ENCODE data around the gene DAG1.

The DAG1 gene

DNA sequence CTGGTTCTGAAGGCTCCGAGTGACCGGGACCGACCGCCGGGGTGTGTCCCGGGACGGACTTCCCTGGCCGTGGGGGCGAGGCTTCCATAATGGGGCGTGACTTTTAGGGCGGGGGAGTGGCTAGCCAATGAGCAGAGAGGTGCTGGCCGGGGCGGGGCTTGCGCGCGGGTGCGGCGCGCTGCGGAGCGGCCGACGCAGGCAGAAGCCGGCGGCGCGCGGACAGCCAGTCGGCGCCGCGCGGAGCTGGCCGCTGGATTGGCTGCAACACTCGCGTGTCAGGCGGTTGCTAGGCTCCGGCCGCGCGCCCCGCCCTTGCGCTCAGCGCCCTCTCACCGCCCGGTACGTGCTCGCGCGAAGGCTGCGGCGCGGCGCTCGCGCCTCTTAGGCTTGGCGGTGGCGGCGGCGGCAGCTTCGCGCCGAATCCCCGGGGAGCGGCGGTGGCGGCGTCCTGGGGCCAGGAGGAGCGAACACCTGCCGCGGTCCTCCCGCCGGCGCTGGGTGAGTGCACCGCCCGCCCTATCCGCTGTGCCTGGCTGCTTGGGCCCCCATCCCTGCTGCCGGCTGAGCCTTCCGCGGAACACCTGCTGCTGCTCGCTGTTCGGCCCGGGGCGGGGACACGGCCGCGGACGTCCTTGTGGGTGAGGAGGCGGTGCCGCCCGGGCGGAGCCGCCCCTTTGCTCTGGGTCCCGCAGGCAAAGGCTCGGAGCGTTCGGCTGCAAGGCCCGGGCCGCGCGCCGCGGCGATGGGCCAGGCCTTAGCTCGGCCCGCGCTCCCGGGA, at the start of gene DAG1:
DAG1 (plus strand) TSS at position 332 of the 778 bp plus-strand sequence. CDS start 40,268 bp downstream, outside the sequence.
- peak; percentile 85 for DNase-seq

DNA sequence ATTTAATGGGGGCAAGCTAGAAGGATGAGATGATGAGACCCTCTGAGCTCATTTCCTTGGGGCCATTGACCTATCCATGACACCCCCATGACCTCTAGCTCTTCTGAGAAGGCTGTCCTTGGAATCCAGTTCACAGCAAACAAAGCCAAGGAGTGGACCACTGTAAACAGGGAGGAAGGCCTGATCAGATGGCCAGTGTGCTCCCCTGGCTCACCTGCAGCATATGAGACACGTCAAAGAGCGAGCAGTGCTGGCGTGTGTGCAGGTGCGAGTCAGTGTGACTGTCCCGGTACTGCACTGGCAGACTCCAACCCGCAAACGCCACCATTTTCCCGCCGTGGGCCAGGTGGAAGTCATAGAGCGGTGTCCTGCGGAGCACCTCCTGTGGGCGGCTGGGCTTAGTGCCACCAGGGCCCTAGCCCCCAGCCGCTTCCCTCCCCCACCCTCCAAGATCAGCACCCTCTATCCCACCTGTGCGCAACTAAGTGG, 48.1 kb upstream of the DAG1 start:
- DNase-seq = no peak

DNA sequence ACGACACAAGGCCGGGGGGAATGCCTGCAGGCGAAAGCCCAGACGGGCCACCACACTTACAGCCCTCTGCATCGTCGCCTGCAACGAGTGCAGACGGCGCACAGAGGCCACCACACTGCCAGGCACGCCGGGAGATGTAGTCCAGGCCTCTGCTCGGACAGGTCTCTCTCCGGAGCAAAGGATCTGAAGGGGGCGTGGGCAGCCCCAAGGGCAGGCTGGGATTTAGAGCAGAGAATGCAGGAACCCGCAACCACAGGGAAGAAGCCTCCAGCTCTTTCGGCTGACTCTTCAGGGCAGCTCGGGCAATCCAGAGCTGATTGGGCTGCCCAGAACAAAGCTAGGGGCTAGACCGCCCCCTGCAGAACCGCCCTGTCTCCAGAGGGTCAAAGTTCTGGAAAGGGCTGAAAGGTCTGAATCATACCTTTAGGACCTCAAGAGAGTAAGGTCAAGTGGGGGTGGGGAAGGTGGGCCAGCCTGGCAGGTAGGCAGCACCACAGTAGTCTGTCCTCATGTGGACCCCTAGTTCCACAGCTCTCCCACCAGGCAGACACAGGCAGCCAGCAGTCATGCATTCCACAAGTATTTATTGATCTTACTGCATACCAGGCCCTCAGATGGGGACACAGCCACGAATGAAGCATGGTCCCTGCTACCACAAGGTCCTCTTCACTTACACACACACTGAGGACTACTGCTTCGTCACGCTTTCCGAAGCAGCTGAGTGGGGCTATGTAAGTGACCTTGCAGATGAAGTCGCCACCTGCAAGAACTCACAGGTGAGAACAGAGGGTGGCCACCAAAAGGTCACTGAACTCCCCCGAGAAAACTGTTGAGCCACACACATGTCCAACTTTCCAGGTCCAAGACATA, 47.5 kb upstream of the DAG1 start, which contains the start of gene AMT:
AMT (minus strand) TSS at position 95 of the 870 bp plus-strand sequence; CDS start at position 72, 23 bp downstream.
- no peak for DNase-seq

- no peak for DNase-seq
Measured at GRCh38 chr3:49424816-49425215, 45.3 kb upstream of the DAG1 start.

- no peak for DNase-seq
Measured at GRCh38 chr3:49427586-49427985, 42.5 kb upstream of the DAG1 start.

DNA sequence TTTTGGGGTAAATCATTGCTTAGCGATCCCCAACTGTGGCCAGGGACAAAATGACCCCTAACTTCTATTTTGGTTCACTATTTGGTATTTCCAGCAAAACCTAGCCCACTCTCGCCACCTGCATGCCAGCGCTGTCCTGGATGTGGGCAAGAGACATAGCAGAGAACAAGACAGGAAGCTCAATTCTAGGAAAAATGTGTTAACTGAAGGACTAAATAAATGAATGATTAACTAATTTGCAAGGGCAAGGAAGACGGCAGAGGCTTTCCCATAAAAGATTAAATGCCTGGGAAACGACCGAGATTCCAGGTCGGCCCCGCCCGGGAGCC, 41.4 kb upstream of the DAG1 start:
- DNase-seq = no peak

DNA sequence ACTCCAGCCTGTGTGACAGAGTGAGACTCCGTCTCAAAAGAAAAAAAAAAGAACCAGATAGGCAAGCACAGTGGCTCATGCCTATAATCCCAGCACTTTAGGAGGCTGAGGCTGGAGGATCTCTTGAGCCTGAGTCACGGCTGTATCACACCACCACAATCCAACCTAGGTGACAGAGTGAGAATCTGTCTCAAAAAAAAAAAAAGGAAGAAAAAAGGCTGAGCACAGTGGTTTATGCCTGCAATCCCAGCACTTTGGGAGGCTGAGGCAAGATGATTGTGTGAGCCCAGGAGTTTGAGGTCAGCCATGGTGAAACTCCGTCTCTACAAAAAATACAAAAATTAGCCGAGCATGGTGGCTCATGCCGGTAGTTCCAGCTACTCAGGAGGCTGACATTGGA, 35.3 kb upstream of the DAG1 start:
- DNase-seq = no peak

DNA sequence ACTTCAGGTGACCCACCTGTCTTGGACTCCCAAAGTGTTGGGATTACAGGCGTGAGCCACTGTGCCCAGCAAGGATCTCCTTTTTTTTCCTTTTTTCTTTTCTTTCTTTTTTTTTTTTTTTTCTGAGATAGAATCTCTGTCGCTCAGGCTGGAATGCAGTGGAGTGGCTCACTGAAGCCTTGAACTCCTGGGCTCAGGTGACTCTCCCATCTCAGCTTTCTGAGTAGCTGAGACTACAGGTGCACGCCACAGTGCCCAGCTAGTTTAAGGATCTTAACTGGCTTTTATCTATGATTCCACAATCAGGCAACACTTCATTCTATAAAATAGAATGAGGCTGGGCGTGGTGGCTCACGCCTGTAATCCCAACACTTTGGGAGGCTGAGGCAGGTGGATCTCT, 24.7 kb upstream of the DAG1 start:
- no peak for DNase-seq

DNA sequence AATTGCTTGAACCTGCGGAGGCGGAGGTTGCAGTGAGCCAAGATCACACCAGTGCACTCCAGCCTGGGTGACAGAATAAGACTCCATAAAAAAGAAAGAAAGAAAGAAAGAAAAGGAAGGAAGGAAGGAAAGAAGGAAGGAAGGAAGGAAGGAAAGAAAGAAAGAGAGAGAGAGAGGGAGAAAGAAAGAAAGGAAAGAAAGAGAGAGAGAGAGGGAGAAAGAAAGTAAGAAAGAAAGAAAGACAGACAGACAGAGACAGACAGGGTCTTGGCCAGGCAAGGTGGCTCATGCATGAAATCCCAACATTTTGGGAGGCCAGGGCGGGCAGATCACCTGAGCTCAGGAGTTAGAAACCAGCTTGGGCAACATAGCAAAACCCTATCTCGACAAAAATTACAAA, 16.4 kb upstream of the DAG1 start:
- no peak for DNase-seq

- DNase-seq = no peak
Measured at GRCh38 chr3:49454458-49454857, 15.6 kb upstream of the DAG1 start.

DNA sequence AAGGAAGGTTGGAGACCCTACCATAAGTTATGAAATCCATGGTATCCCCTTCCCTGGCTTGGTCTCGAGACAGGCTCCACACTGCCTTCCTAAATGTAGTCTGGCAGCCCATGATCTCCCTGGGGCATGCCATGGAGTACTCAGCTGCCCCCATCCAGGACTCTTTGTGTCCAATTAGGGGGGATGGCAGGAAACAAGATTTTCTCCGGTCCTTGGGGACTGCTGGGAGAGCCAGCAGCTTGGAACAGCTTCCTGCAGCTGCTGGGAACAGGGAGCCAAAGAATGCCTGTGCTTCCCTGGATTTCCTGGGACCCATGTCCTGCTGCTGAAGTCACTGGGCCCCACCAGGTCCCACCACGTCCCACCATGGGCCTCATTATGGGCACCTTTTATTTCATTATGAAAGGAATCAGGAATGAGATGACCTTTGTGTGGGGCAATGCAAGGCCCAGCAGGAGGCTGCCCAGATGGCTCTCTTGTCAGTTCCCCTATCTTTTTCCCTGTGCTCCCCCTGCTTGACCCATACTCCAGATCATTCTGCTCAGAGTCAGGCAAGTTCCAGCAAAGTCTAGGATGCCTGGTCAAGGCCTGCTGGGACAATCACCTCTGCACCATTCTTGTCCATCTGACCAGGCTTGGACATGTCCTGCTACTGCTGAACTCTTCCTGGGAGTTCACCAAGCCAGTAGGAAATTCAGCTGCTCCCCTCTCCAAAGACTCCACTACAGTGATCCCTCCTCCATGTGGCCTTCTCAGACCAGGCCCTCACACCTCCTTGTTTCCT, 15.0 kb upstream of the DAG1 start:
- DNase-seq = no peak

DNA sequence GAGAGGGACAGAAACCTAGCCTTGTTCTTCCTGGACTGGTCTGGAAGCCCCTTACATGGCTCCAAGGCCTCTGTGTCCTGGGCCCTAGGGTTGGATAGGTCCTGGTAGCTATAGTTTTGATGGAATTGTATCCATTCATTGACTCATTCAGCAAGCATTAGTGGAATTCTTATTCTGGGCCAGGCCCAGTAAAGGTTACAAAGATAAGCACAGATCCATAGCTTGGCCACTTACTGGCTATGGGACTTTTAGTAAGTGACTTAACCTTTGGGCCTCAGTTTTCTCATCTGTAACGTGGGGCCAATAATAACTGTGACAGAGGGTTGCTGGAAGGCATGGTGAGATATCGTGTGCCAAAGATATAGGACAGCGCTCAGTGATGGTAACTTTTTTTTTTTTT, 13.6 kb upstream of the DAG1 start:
- DNase-seq = no peak

DNA sequence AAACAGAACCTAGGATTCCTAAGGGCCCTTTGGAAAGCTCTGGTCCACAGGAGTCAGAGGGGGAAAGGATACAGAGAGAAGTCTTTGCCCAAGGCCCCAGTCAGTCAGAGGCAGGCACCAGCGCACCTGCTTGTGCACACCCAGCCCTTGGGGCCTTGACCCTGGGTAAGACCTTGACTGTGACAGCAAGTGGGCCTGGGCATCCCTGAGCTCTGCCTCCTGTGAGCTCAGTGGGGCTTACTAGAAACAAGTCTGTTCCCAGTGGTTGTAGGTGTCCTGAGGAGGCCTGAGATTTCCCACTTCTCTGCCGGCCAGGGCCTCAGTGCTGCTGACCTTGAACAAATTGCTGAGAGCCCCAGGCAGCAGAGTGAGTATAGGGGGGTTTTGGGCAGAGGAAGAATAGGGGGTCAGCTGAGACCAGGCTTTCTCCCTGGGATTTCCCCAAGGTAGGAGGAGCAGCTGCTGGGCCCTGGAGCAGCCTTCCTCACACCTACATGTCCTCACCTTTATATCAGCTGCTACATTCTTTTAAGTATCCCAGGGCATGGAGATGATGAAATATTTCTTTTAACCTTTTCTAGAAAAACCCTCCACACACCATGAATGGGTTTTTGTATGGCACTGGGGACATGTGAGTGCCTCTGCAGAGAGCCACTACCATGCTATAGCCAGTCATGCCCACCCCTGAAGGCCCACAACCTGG, 9.7 kb upstream of the DAG1 start:
- no peak for DNase-seq

DNA sequence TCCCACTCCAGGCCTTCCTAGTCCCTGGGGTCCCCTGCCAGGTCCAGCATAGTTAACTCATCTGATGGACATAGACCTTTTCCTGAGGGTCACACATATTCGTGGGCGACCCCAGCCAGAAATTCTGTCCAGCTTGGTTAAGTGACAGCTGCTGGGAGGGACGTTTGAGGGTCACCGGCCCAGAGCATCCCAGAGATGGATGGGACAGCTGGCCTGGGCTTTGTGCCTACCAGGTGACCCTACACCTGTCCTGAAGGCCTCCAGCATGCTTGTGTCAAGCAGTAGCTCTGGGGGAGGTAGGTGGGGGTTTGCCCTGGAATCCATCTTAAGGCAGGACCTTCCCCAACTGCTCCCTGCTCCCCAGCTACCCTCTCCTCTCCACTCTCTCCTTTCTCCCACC, 9.1 kb upstream of the DAG1 start:
- no peak for DNase-seq

DNA sequence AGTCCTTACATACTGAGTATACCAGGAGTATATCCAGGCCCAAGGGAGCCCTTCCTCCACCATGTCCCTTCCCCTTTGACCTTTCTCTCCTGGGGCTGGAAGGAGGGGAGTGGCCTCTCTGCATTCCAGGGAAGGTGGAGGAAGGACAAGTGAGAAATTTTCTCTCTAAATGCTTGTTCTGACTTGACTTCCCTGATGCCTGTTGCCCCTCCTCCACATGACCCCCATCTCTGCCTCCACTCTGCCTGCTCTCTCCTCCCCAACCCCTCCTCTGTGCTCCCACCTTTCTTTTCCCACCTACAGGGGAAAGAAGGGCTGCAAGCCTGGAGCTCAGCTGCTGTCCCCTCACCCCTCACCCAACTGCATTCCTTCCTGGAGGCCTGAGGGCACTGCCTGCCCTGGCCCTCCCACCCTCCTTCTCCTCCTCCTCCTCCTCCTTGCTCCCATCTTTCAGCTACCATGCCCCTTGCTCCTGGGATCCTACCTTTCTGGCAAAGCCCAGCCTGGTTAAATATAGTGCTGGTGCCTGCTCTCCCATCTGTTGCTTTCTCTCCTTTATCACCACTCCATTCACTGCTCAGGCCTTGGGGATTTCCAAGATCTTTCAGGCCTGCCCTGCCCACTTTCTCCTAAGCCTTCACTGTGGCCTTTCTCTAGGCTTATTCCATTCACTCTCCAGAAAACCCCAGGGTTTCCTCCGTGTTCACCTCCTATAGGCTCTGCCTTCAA, 8.5 kb upstream of the DAG1 start:
- no peak for DNase-seq

- DNase-seq = no peak
Measured at GRCh38 chr3:49462222-49462621, 7.8 kb upstream of the DAG1 start.

DNA sequence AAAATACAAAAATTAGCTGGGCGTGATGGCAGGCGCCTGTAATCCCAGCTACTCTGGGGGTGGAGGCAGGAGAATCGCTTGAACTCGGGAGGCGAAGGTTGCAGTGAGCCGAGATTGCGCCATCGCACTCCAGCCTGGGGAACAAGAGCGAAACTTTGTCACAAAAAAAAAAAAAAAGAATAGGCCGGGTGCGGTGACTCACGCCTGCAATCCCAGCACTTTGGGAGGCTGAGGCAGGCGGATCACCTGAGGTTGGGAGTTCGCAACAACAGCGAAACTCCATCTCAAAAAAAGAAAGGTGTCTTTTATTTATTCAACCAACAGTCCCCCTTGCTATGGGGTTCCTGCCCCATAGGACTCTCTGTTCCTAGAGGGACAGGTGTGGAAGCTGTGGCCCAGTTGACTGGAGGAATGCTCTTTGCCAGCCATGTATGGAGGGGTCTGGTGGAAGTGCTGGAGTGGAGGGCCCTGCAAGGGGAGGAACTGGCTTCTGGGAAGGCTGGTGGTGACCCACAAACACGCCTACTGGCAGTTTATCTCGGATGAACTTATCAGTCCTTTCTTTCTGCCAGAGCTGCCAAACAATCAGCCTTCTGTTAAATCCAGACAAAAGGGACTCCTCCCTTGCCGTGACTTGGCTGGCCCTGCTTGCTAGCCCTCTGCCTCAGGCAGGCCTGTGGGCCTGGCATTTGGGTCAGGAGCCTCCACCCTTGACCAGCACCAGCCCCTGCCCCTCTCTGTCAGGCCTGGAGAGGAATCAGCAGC, 4.6 kb upstream of the DAG1 start:
- no peak for DNase-seq

- no peak for DNase-seq
Measured at GRCh38 chr3:49466085-49466484, 4.0 kb upstream of the DAG1 start.

GRCh38 chr3:49469037-49469935, 781 bp upstream of the DAG1 start:
- peak; percentile 15 for DNase-seq
